Transverse colon (tissue), 4 donors: Measurements from ENCODE around the gene PRKCG.
"Not testable (repeated sequence)": the region's sequence is repeated elsewhere in the genome, so short reads cannot be mapped to it uniquely, and the experiment has no call there.

Source experiments
- CTCF ChIP-seq, 5 experiments: fragments of 200-600 bp in 3 of 5; fragments of 450-650 bp in 2 of 5; sonication (generic) in 3 of 5; IDR thresholded peaks; 1 replicate in 2 of 5; 2 replicates in 3 of 5; pipeline ENCODE4 v1.5.1; 2016 to 2017; ENCODE audit warnings: antibody characterized with exemption in 5 of 5, inconsistent platforms in 3 of 5, mild to moderate bottlenecking in 2 of 5, moderate library complexity in 1 of 5
- EP300 ChIP-seq: sonication (generic); formaldehyde crosslinking; IDR thresholded peaks from one replicate; pipeline ENCODE4 v1.6.1; 2017; ENCODE audit warnings: antibody characterized with exemption, low read depth
- POLR2A ChIP-seq: fragments of 450-650 bp; IDR thresholded peaks from one replicate; pipeline ENCODE4 v1.6.1; 2016; ENCODE audit warnings: antibody characterized with exemption, mild to moderate bottlenecking, moderate library complexity
- POLR2AphosphoS5 ChIP-seq, 3 donors: sonication (generic); formaldehyde crosslinking; IDR thresholded peaks; one replicate each; pipeline ENCODE4 v1.6.1; 2016; ENCODE audit warnings: antibody characterized with exemption in 3 of 3

DNA sequence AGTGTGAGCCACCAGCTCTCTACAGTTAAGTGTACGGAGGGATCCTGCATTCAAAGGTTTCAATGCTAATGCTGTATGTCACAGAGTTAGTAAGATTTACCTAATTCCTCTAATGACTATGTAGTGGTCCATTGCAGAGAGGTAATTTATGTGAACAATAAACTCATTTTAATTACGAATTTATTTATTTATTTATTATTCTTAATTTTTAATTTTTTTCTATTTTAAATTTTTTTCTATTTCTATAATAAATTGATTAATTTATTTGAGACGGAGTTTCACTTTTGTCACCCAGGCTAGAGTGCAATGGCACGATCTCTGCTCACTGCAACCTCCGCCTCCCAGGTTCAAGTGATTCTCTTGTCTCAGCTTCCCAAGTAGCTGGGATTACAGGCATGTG lies 66.6 kb downstream of the PRKCG start:
- not testable (repeated sequence) for TF ChIP-seq CTCF (IDR thresholded peaks at IDR 0.05); POLR2A; POLR2AphosphoS5 (IDR thresholded peaks at IDR 0.05); EP300
